ENCODE measurements around the gene HPS3. TPM values are rescaled to one million over a fixed set of nuclear protein-coding genes. Genes with fewer than 3 reads are reported as not detected.
"Not testable (repeated sequence)": the region's sequence is repeated elsewhere in the genome, so short reads cannot be mapped to it uniquely, and the experiment has no call there.

HPS3 gene, protein sequence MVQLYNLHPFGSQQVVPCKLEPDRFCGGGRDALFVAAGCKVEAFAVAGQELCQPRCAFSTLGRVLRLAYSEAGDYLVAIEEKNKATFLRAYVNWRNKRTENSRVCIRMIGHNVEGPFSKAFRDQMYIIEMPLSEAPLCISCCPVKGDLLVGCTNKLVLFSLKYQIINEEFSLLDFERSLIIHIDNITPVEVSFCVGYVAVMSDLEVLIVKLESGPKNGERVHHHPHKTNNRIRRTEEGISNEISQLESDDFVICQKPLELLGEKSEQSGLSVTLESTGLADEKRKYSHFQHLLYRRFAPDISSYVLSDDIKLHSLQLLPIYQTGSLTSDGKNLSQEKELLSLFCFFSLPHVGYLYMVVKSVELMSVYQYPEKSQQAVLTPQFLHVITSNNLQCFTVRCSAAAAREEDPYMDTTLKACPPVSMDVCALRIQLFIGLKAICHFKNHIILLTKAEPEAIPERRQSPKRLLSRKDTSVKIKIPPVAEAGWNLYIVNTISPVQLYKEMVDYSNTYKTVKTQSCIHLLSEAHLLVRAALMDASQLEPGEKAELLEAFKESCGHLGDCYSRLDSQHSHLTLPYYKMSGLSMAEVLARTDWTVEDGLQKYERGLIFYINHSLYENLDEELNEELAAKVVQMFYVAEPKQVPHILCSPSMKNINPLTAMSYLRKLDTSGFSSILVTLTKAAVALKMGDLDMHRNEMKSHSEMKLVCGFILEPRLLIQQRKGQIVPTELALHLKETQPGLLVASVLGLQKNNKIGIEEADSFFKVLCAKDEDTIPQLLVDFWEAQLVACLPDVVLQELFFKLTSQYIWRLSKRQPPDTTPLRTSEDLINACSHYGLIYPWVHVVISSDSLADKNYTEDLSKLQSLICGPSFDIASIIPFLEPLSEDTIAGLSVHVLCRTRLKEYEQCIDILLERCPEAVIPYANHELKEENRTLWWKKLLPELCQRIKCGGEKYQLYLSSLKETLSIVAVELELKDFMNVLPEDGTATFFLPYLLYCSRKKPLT
- 44.8 TPM for polyA plus RNA-seq

DNA sequence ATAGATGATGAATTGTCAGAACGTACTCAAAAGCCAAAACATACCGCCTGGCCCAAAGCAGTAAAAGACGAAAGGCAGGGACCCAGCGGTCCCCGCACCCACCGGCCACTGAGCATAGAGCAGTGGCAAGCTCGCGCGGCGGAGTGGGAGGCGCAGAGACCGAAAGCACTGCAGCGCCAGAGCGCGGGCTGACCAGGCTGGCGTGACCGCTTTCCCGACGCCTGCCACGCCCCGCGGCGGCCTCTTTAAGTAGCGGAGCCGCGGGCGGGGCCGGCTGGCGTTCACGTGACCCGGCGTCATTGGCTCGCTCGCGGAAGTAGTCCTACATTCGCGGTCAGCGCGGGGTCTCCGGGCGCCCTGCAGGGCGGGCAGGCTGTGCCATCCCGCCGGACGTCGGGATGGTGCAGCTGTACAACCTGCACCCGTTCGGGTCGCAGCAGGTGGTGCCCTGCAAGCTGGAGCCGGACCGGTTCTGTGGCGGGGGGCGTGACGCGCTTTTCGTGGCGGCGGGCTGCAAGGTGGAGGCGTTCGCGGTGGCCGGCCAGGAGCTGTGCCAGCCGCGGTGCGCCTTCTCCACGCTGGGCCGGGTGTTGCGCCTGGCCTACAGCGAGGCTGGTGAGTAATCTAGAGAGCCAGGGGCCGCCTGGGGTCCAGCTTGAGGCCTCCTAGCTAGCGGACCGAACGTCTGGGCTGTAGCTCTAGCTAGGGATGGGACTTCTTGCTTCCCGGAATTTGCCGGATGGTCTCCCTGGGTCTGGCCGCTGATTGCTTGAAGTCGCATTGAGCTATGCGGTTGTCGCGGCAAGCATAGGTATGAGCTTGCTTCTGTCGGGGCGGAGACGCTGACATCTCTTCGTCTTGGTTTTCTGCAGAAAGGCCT lies at the start of gene HPS3:
TSS of gene HPS3 (plus strand) at position 313 of the 880 bp plus-strand sequence. CDS start at position 399, 86 bp downstream.
- Mint-ChIP-seq H3K4me1 (peaks cover 27 to 44% (median 42%) of the 10 kb centered on the region in 3 donors), H3K4me3 (peak within 1 kb of the TSS; percentile 97 to 99 (median 97)), H3K36me3 (no peaks in the 10 kb centered on the region), H3K27me3 (no peaks in the 10 kb centered on the region), H3K27ac (peak within 1 kb of the TSS; percentile 92 to 99 (median 97)), H3K9me3 (no peaks in the 10 kb centered on the region)

DNA sequence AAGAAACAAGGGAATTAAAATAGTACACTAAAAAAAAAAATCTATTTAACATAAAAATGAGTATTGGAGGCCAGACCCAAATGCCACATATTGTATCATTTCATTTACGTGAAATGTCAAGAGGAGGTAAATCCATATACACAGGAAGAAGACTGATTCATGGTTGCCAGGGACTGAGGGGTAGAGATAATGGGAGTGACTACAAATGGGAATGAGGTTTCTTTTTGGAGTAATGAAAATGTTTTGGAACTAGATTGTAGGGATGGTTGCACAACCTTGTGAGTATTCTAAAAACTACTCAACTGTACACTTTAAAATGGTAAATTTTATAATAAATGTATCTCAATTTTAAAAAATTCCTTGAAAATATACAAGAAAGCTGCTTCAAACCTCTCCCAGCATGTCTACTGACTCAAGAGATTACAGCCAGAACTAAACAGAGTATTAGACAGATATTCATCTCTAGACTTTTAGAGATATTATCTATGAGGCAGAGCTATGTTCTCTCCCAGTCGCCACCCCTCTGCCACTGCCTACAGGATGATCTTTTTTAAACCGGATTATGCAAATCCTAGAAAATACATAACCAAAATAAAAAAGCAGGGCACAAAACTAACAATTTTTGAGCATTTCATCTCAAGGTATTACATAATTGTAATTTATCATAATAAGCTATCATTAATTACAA lies 49.3 kb upstream of the HPS3 start:
- no peaks in the 10 kb centered on the region for H3K36me3 Mint-ChIP-seq
- peaks cover 3 to 5% (median 3%) of the 10 kb centered on the region in 3 donors for H3K4me1 Mint-ChIP-seq
- H3K4me3 Mint-ChIP-seq = no peak overlapping the region
- H3K9me3 Mint-ChIP-seq = no peaks in the 10 kb centered on the region
- H3K27ac Mint-ChIP-seq = no peak overlapping the region
- H3K27me3 Mint-ChIP-seq = no peaks in the 10 kb centered on the region

DNA sequence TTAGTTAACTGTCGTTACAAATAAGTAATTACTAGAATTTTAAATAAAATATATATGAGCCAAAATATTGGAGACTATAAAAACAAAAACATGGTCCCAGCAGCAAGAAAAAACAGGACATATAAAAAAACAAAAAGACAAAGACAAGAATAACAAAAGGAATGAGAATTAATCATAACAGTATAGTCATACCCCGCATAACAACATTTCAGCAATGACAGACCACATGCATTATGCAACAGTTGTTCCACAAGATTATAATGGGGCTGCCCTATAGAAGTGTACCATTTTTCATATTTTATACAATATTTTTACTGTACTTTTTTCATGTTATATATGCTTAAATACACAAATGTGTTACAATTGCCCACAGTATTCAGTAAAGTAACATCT lies 48.7 kb upstream of the HPS3 start:
- no peaks in the 10 kb centered on the region for H3K27me3 Mint-ChIP-seq
- no peak overlapping the region for H3K27ac Mint-ChIP-seq
- no peak overlapping the region for H3K4me3 Mint-ChIP-seq
- H3K4me1 Mint-ChIP-seq = peaks cover 6 to 8% (median 8%) of the 10 kb centered on the region in 3 donors
- no peaks in the 10 kb centered on the region for H3K9me3 Mint-ChIP-seq
- no peaks in the 10 kb centered on the region for H3K36me3 Mint-ChIP-seq

DNA sequence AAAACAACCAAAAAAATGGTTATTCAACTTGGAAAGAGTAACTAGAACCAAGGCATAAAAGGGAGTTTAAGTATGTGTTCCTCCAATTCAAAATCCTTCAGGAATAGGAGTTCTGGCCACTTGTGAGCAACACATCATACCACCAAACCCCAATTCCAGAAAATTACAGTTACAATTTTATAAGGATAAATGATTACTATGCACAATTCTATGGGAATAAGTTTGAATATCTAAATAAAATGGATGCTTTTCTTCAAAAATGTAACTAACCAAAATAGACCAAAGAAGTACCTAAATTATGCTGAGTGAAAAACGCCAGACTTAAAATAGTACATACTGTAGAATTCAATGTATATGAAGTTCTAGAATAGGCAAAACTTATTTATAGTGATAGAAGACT lies 47.7 kb upstream of the HPS3 start:
- no peak overlapping the region for H3K27ac Mint-ChIP-seq
- H3K9me3 Mint-ChIP-seq = no peaks in the 10 kb centered on the region
- H3K27me3 Mint-ChIP-seq = no peaks in the 10 kb centered on the region
- no peak overlapping the region for H3K4me3 Mint-ChIP-seq
- peaks cover 9 to 16% (median 12%) of the 10 kb centered on the region in 3 donors for H3K4me1 Mint-ChIP-seq
- H3K36me3 Mint-ChIP-seq = no peaks in the 10 kb centered on the region

DNA sequence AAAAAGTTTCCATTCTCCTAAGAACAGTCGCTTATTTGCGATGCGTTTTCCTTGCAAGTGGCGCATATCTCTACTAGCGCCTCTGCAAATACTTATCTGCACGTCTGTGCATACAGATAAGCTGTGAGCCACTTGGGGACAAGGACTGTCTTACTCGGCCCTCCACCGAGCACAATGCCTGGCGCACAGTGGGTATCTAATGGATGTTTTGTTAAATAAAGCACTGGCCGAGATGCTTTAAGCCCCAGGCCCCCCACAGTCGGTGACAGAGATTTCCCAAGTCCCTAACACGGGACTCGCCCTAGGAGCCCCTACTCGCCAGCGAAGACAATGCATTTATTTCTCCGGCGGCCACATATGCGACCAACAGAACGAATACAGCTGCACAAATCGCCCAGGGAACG lies 43.6 kb upstream of the HPS3 start:
- Mint-ChIP-seq H3K27ac (peak overlapping the region; percentile 84 to 92 (median 84)), H3K9me3 (no peaks in the 10 kb centered on the region), H3K4me1 (peaks cover 21 to 34% (median 25%) of the 10 kb centered on the region in 3 donors), H3K4me3 (peak overlapping the region; percentile 97 to 100 (median 98)), H3K27me3 (no peaks in the 10 kb centered on the region), H3K36me3 (no peaks in the 10 kb centered on the region)

DNA sequence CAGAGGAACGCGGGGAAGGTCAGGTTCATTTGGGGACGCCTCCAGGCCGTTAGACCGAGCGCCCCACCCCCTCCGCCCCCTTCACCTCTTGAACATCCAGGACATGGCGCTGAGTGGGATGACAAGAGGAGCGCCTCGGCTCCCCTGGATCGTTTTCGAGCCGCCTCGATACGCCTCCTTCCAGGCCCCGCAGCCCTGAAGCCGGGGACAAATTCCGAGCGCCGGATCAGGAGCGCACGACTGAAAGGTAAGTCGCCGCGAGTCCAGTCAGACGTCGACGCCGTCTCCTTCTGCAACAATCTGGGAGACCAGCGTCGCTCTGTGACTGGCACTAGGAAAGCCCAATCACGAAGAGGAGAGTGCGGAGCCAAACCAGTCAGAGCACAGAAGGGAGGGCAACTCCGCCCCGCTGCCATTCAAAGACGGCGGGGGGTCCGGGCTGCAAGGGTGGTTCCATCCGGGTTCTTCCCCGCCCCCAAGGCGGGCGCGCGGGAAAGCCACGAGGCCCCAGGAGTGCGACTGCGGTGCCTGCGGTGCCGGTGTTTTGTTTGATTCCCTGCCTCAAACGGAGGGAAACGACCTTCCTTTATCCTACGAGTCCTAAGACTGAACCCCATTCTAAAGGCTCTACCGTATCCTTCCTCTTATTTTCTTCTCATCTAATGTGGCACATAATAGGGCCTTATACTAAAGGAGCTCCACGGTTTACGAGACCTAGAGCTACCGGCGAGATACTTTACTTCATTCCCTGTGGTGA lies 43.0 kb upstream of the HPS3 start, which contains the start of gene HLTF:
TSS of gene HLTF (minus strand) at position 302 of the 757 bp plus-strand sequence. CDS start at position 105, 197 bp downstream.
- no peaks in the 10 kb centered on the region for H3K36me3 Mint-ChIP-seq
- peak within 1 kb of the TSS; percentile 97 to 100 (median 98) for H3K4me3 Mint-ChIP-seq
- no peaks in the 10 kb centered on the region for H3K27me3 Mint-ChIP-seq
- H3K9me3 Mint-ChIP-seq = no peaks in the 10 kb centered on the region
- peak within 1 kb of the TSS; percentile 84 to 92 (median 84) for H3K27ac Mint-ChIP-seq
- peaks cover 22 to 35% (median 25%) of the 10 kb centered on the region in 3 donors for H3K4me1 Mint-ChIP-seq

DNA sequence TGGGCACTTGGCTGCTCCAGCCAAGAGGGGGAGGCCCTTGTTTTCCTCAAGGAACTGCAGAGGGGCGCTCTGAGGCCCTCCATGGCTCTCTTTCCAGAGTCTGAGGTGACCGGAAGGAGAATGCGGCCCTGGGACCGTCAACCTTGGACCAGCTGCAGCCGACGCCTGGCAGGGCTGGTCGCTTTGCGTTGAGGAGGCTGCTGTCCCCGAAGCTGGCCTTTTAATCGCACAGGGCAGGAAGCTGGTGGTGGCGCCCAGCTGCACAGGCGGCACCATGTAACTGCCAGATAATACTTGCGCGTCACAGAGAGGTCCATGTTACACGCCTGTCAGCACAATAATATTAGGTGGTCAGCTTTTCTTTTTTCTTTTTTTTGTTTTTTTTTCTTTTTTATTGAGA lies 42.2 kb upstream of the HPS3 start:
- peak overlapping the region in 2 of 4 donors; percentile 59 to 100 for H3K4me3 Mint-ChIP-seq
- no peaks in the 10 kb centered on the region for H3K9me3 Mint-ChIP-seq
- H3K27ac Mint-ChIP-seq = no peak overlapping the region
- peaks cover 22 to 35% (median 25%) of the 10 kb centered on the region in 3 donors for H3K4me1 Mint-ChIP-seq
- no peaks in the 10 kb centered on the region for H3K36me3 Mint-ChIP-seq
- H3K27me3 Mint-ChIP-seq = no peaks in the 10 kb centered on the region

DNA sequence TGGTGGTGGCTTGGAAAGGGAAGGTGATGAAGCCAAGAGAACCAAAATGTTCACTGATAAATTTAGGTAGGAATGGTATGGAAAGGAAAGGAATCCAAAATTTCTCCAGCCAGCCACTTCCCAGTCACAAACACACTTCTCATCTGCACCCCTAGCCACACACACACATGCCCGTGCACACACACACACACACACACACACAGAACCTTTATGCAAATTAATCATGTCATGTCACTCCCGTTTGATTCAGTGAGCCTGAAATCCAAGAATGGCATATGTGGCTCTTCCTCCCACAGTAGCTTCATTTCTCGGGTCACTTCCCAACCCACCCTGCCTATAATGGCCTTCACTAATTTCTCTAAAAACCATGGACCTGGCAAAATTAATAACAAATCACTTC lies 40.0 kb upstream of the HPS3 start:
- Mint-ChIP-seq H3K9me3 (no peaks in the 10 kb centered on the region), H3K27me3 (no peaks in the 10 kb centered on the region), H3K27ac (peak overlapping the region in 2 of 3 donors; percentile 8 to 52), H3K36me3 (no peaks in the 10 kb centered on the region), H3K4me1 (peaks cover 22 to 35% (median 23%) of the 10 kb centered on the region in 3 donors), H3K4me3 (peak overlapping the region in 1 of 4 donors; percentile 59)

DNA sequence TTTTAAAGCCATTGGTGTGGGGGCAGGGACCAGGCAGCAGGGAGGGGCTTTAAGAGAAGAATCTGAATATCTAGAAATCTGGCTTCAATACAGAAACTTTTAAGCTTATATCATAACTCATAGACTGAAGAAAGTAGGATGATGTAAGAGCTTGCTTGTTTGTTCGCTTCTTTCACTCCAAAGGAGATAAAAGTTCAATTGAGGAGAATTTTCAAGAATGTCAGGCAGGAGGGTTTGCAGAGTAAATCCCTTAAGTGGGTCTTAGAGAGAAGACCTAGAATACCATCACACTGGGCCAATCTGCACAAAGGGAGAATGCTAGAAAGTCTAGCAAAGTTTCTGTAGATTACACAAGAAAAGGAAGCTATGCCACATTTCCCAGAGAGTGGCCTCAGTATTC lies 39.0 kb upstream of the HPS3 start:
- H3K36me3 Mint-ChIP-seq = no peaks in the 10 kb centered on the region
- peak overlapping the region in 1 of 4 donors; percentile 1 for H3K4me3 Mint-ChIP-seq
- H3K4me1 Mint-ChIP-seq = peaks cover 21 to 33% (median 23%) of the 10 kb centered on the region in 3 donors
- H3K27me3 Mint-ChIP-seq = no peaks in the 10 kb centered on the region
- H3K27ac Mint-ChIP-seq = peak overlapping the region in 1 of 3 donors; percentile 56
- no peaks in the 10 kb centered on the region for H3K9me3 Mint-ChIP-seq

DNA sequence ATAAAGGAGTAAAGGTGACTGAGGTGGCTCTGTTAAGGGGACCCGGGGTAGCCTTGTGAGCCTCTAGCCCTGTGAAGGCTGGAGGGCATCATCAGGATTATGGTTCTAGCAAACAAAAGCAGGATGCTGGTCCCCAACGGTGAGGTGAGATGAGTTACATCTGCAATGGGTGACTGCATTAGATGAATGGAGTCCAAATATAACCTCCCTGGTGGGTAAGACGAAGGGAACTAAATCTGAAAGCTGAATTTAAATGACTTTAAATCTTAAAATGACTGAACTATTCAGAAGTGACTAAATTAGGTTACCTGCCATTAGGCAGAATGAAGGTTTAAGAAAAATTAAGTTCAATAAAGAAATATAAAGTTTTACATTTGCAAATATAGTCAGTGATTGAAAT lies 38.5 kb upstream of the HPS3 start:
- Mint-ChIP-seq H3K4me1 (peaks cover 22 to 33% (median 22%) of the 10 kb centered on the region in 3 donors), H3K27ac (peak overlapping the region in 1 of 3 donors; percentile 56), H3K9me3 (no peaks in the 10 kb centered on the region), H3K4me3 (peak overlapping the region in 1 of 4 donors; percentile 1), H3K36me3 (no peaks in the 10 kb centered on the region), H3K27me3 (peaks cover 2% of the 10 kb centered on the region)

DNA sequence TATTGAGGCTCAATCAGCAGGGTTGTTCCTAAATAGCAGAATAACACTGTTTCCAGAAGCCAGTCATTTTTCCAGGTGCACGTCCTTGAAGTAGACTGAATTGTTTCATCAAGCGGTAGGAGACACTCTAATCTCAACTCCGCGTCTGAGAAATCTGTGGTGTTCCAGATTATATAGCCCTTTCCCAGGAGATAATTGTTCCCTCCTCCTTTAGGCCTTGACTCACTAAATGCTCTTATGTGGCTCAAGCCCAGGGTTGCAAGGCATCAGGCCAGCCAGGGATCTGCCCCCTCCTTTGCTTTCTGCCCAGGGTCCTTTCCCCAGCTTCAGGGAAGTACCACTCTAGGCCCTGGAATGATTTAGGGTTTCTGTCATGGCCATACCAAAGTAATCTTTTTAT lies 37.5 kb upstream of the HPS3 start:
- Mint-ChIP-seq H3K9me3 (no peaks in the 10 kb centered on the region), H3K4me1 (peaks cover 20 to 25% (median 21%) of the 10 kb centered on the region in 3 donors), H3K36me3 (no peaks in the 10 kb centered on the region), H3K27me3 (peaks cover 2% of the 10 kb centered on the region), H3K4me3 (no peak overlapping the region), H3K27ac (no peak overlapping the region)

DNA sequence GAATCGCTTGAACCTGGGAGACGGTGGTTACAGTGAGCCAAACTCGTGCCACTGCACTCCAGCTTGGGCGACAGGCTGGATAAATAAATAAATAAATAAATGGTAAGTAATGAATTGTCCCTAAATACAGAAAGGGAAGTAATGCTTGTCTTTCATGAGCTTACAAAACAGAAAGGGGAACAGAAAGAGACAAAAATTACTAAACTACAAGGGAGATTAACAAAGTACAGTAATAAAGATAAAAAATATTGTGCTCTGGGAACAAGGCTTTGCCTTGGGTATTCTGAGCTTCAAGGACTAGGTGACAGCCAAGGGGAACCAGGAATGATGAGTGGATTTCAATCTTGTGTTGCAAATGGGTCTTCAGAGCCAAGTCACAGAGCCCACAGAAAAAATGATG lies 34.0 kb upstream of the HPS3 start:
- Mint-ChIP-seq H3K9me3 (no peaks in the 10 kb centered on the region), H3K4me3 (no peak overlapping the region), H3K27me3 (peaks cover 2% of the 10 kb centered on the region), H3K27ac (no peak overlapping the region), H3K36me3 (no peaks in the 10 kb centered on the region), H3K4me1 (peaks cover 8 to 11% (median 9%) of the 10 kb centered on the region in 3 donors)

DNA sequence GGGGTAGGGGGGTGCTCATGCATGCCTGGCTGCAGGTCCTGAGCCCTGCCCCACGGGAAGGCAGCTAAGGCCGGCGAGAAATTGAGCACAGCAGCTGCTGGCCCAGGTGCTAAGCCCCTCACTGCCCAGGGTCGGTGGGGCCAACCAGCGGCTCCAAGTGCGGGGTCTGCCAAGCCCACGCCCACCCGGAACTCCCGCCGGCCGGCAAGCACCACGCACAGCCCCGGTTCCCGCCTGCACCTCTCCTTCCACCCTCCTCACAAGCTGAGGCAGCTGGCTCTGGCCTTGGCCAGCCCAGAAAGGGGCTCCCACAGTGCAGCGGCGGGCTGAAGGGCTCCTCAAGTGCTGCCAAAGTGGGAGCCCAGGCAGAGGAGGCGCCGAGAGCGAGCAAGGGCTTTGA lies 31.5 kb upstream of the HPS3 start:
- H3K9me3 Mint-ChIP-seq, H3K27ac Mint-ChIP-seq: not testable (repeated sequence)

More for the DNA sequence above, 31.5 kb upstream of the HPS3 start:
- H3K4me1 Mint-ChIP-seq, H3K27me3 Mint-ChIP-seq, H3K4me3 Mint-ChIP-seq, H3K36me3 Mint-ChIP-seq: not testable (repeated sequence)
